Calu3 (cell line): ENCODE measurements around the gene PUM1. TPM values are rescaled to one million over a fixed set of nuclear protein-coding genes. Genes with fewer than 3 reads are reported as not detected.

ENCODE experiments used
- BruUV-seq: library from RNA; stranded (reverse); fragments of 400-500 nt; replicated peaks from 2 replicates; lab custom pipeline; 2021; lab: Mats Ljungman, UMichigan
- CTCF ChIA-PET: fragments of 300-600 bp; sonication (Branson Sonifier 250); formaldehyde crosslinking; loops from one replicate; lab custom pipeline; 2022; ENCODE audit warnings: antibody characterized with exemption; lab: Charles Lee
- DNase-seq: peaks from one replicate; pipeline ENCODE4 v3.0.0; 2022
- H3K27ac Mint-ChIP-seq: one replicate; pipeline ENCODE4 v1.8.0; 2022; ENCODE audit warnings: mixed read lengths; ENCODE audit not compliant: unreplicated experiment
- H3K27me3 Mint-ChIP-seq: one replicate; pipeline ENCODE4 v1.8.0; 2022; ENCODE audit warnings: mixed read lengths; ENCODE audit not compliant: unreplicated experiment
- H3K36me3 Mint-ChIP-seq: one replicate; pipeline ENCODE4 v1.8.0; 2022; ENCODE audit warnings: mild to moderate bottlenecking, moderate library complexity, mixed read lengths; ENCODE audit not compliant: insufficient read depth, unreplicated experiment
- H3K4me1 Mint-ChIP-seq: one replicate; pipeline ENCODE4 v1.8.0; 2022; ENCODE audit warnings: mild to moderate bottlenecking, low read depth, mixed read lengths; ENCODE audit not compliant: unreplicated experiment
- H3K4me3 Mint-ChIP-seq: one replicate; pipeline ENCODE4 v1.8.0; 2022; ENCODE audit warnings: mild to moderate bottlenecking, low read depth, moderate library complexity, mixed read lengths; ENCODE audit not compliant: unreplicated experiment
- H3K9me3 Mint-ChIP-seq: one replicate; pipeline ENCODE4 v1.8.0; 2022; ENCODE audit warnings: low read depth, mixed read lengths; ENCODE audit not compliant: unreplicated experiment
- CTCF ChIP-seq: fragments of 200-600 bp; IDR thresholded peaks from one replicate; pipeline ENCODE4 v1.8.0; 2022; ENCODE audit warnings: antibody characterized with exemption; ENCODE audit not compliant: unreplicated experiment
- intact Hi-C: fragments of 100-400 bp; cut with micrococcal nuclease; formaldehyde crosslinking; loops from one replicate; pipeline ENCODE4 v1.10.0; 2022; ENCODE audit not compliant: unreplicated experiment
- total RNA-seq: library from RNA; stranded (reverse); gene quantifications from 2 replicates; pipeline ENCODE4 v1.2.3, GENCODE V29; 2022

Gene PUM1
- total RNA-seq, 1 experiment from 2014 or later, result 163 TPM

- CTCF ChIA-PET, result interaction anchor here (1.0 kb wide), 1 partner anchor 133 kb away, joined by 3 read pairs; no protein-coding TSS in a partner anchor
Observed at GRCh38 chr1:30915491-30916230, 149.9 kb downstream of the PUM1 start.

GRCh38 chr1:30914931-30915330 lies 150.6 kb downstream of the PUM1 start:
- intact Hi-C loops, result loop anchor here (5.0 kb wide), 1 partner anchor 193 kb away; the partner anchor contains the start of gene MATN1
- Mint-ChIP-seq H3K9me3 (no peaks in the 10 kb centered on the region), H3K4me1 (peaks cover 10% of the 10 kb centered on the region), H3K27me3 (no peaks in the 10 kb centered on the region), H3K27ac (no peak overlapping the region), H3K4me3 (no peak overlapping the region), H3K36me3 (peaks cover 6% of the 10 kb centered on the region)
- CTCF ChIA-PET, result interaction anchor here (0.5 to 2.1 kb wide), 3 partner anchors 113 to 132 kb away, joined by 3 to 10 read pairs (median 4); no protein-coding TSS in a partner anchor
- TF ChIP-seq CTCF, result no peak
- no peak for DNase-seq
- BruUV-seq, result no TSS peak

More at GRCh38 chr1:30915491-30916230, 149.9 kb downstream of the PUM1 start:
- DNase-seq, result no peak
- H3K9me3 Mint-ChIP-seq, result no peaks in the 10 kb centered on the region
- TF ChIP-seq CTCF, result no peak
- BruUV-seq, result no TSS peak
- H3K36me3 Mint-ChIP-seq, result no peaks in the 10 kb centered on the region
- intact Hi-C loops, result no loop called here
- no peaks in the 10 kb centered on the region for H3K27me3 Mint-ChIP-seq
- no peak overlapping the region for H3K27ac Mint-ChIP-seq
- peaks cover 3% of the 10 kb centered on the region for H3K4me1 Mint-ChIP-seq
- no peak overlapping the region for H3K4me3 Mint-ChIP-seq

- no peaks in the 10 kb centered on the region for H3K9me3 Mint-ChIP-seq
- CTCF ChIA-PET, result interaction anchor here (0.5 to 2.1 kb wide), 3 partner anchors 113 to 132 kb away, joined by 3 to 10 read pairs (median 4); no protein-coding TSS in a partner anchor
- no peak overlapping the region for H3K4me3 Mint-ChIP-seq
- peaks cover 9% of the 10 kb centered on the region for H3K36me3 Mint-ChIP-seq
- H3K27ac Mint-ChIP-seq, result no peak overlapping the region
- BruUV-seq, result no TSS peak
- no peaks in the 10 kb centered on the region for H3K27me3 Mint-ChIP-seq
- intact Hi-C loops, result loop anchor here (5.0 kb wide), 1 partner anchor 192 kb away; the partner anchor contains the start of gene MATN1
- peaks cover 14% of the 10 kb centered on the region for H3K4me1 Mint-ChIP-seq
- TF ChIP-seq CTCF, result no peak
- DNase-seq, result no peak
Observed at GRCh38 chr1:30914587-30914922, 151.0 kb downstream of the PUM1 start.

- Mint-ChIP-seq H3K4me3 (no peak overlapping the region), H3K9me3 (no peaks in the 10 kb centered on the region), H3K36me3 (peaks cover 19% of the 10 kb centered on the region), H3K27ac (no peak overlapping the region), H3K27me3 (no peaks in the 10 kb centered on the region), H3K4me1 (peaks cover 20% of the 10 kb centered on the region)
- DNase-seq, result no peak
- TF ChIP-seq CTCF, result no peak
- intact Hi-C loops, result loop anchor here (5.0 kb wide), 1 partner anchor 191 kb away; the partner anchor contains the start of gene MATN1
- BruUV-seq, result no TSS peak
- CTCF ChIA-PET, result interaction anchor here (1.0 to 3.9 kb wide), 4 partner anchors 111 to 133 kb away, joined by 4 to 71 read pairs (median 14); no protein-coding TSS in a partner anchor
Observed at GRCh38 chr1:30912913-30913652, 152.4 kb downstream of the PUM1 start.
